K562 (cell line): ENCODE data around the gene GABRB1. TPM values are rescaled to one million over a fixed set of nuclear protein-coding genes. Genes with fewer than 3 reads are reported as not detected.

Source experiments
- ATAC-seq: fragments of 200-7000 bp; cut with Tn5 transposase; 3 replicates; pipeline ENCODE4 v1.9.1; 2020; ENCODE audit warnings: moderate library complexity
- BruUV-seq: library from RNA; stranded (reverse); fragments of 400-500 nt; replicated peaks from 2 replicates; lab custom pipeline; 2021; lab: Mats Ljungman, UMichigan
- CTCF ChIA-PET: fragments of 300-600 bp; formaldehyde crosslinking; extraction: SDS; loops from one replicate; lab custom pipeline; 2021; ENCODE audit warnings: low intra/inter-chr PET ratio; lab: Yijun Ruan, JAX
- POLR2A ChIA-PET: fragments of 300-600, 350-650 bp; sonication (Branson Sonifier 250); formaldehyde crosslinking; extraction: SDS; loops from one replicate; lab custom pipeline; 2021; ENCODE audit warnings: antibody characterized with exemption, inconsistent platforms; lab: Yijun Ruan, JAX
- DNase-seq, 4 experiments: peaks; one replicate each; pipeline versions ENCODE4 v3.0.0 to v3.0.0-alpha.2; 2011 to 2018; ENCODE audit warnings: low spot score in 3 of 4, mixed read lengths in 3 of 4; ENCODE audit errors: extremely low read depth in 1 of 4
- FAIRE-seq: peaks from 2 replicates; lab custom pipeline; 2011; peaks lifted over from hg19 to GRCh38; lab: Jason Lieb, UNC
- H2AFZ ChIP-seq: 2 replicates; pipeline ENCODE4 v1.6.0; 2011; ENCODE audit warnings: low read depth, low read length, control low read depth, inconsistent platforms
- H3K27ac ChIP-seq: fragments of 200-600 bp; 3 replicates; pipeline ENCODE4 v1.8.0; 2011; ENCODE audit warnings: low read depth, mild to moderate bottlenecking, control low read depth, inconsistent platforms, low read length, moderate library complexity, mixed read lengths; ENCODE audit errors: extremely low read depth
- H3K27me3 ChIP-seq, 2 experiments: fragments of 300-600 bp in 1 of 2; 2 replicates in 1 of 2; 3 replicates in 1 of 2; pipeline versions ENCODE4 v1.6.0 to v1.8.0; 2011; ENCODE audit warnings: inconsistent platforms in 2 of 2, low read length in 2 of 2, mild to moderate bottlenecking in 1 of 2, mixed read lengths in 1 of 2, moderate library complexity in 1 of 2; ENCODE audit not compliant: control insufficient read depth in 2 of 2, insufficient read depth in 2 of 2
- H3K36me3 ChIP-seq: fragments of 300-600 bp; 3 replicates; pipeline ENCODE4 v1.8.0; 2011; ENCODE audit warnings: mild to moderate bottlenecking, low read length, inconsistent platforms; ENCODE audit not compliant: control insufficient read depth, insufficient read depth
- H3K4me1 ChIP-seq, 2 experiments: fragments of 200-600 bp in 1 of 2; replicated peaks in 1 of 2; 2 replicates in 1 of 2; 3 replicates in 1 of 2; pipeline versions ENCODE4 v1.5.1 to v1.8.0; 2011; ENCODE audit warnings: inconsistent platforms in 2 of 2, low read length in 2 of 2, mild to moderate bottlenecking in 1 of 2, mixed read lengths in 1 of 2, moderate library complexity in 1 of 2; ENCODE audit not compliant: control insufficient read depth in 2 of 2, insufficient read depth in 2 of 2
- H3K4me2 ChIP-seq: 2 replicates; pipeline ENCODE4 v1.6.1; 2011; ENCODE audit warnings: low read length, control low read depth, inconsistent platforms, mixed read lengths; ENCODE audit not compliant: insufficient read depth
- H3K4me3 ChIP-seq: fragments of 200-600 bp; sonication (generic), shearing (Covaris generic); 2 replicates; pipeline ENCODE4 v1.5.1; 2016; ENCODE audit warnings: control low read depth, inconsistent platforms
- H3K79me2 ChIP-seq: fragments of 200-600 bp; 3 replicates; pipeline ENCODE4 v1.8.0; 2011; ENCODE audit warnings: low read length, inconsistent platforms; ENCODE audit not compliant: control insufficient read depth, insufficient read depth
- H3K9ac ChIP-seq, 2 experiments: 2 replicates each; pipeline versions ENCODE4 v1.6.0 to v1.6.1; 2011; ENCODE audit warnings: low read depth in 2 of 2, low read length in 2 of 2, control low read depth in 1 of 2, inconsistent platforms in 1 of 2, mild to moderate bottlenecking in 1 of 2, mixed read lengths in 1 of 2; ENCODE audit not compliant: insufficient read depth in 1 of 2
- H3K9me1 ChIP-seq: one replicate; pipeline ENCODE4 v1.6.0; 2011; ENCODE audit warnings: inconsistent platforms, mild to moderate bottlenecking, low read length, moderate library complexity; ENCODE audit not compliant: control insufficient read depth, insufficient read depth
- H3K9me3 ChIP-seq: replicated peaks from 2 replicates; pipeline ENCODE4 v1.5.1; 2011; ENCODE audit warnings: low read depth, low read length, inconsistent platforms; ENCODE audit not compliant: control insufficient read depth, insufficient read depth
- H4K20me1 ChIP-seq: replicated peaks from 2 replicates; pipeline ENCODE4 v1.6.1; 2011; ENCODE audit warnings: low read length, inconsistent platforms, mixed read lengths; ENCODE audit not compliant: control insufficient read depth, insufficient read depth
- CAMTA2 ChIP-seq: fragments of 250-450 bp; sonication (Bioruptor Pico); conservative IDR thresholded peaks from 2 replicates; pipeline ENCODE4 v1.5.1; 2022
- CREB3 ChIP-seq: fragments of 450-650 bp; conservative IDR thresholded peaks from 2 replicates; pipeline ENCODE4 v1.6.1; 2016; ENCODE audit warnings: missing genetic modification characterization, low read depth, mild to moderate bottlenecking, missing compliant biosample characterization, moderate library complexity
- HDAC6 ChIP-seq: IDR thresholded peaks from 2 replicates; pipeline ENCODE4 v1.6.1; 2012; ENCODE audit warnings: low read depth, mild to moderate bottlenecking, control low read depth, inconsistent platforms, low read length, moderate library complexity
- IFI16 ChIP-seq: fragments of 250-450 bp; sonication (Bioruptor Pico); IDR thresholded peaks from 2 replicates; pipeline ENCODE4 v2.1.2; 2022; ENCODE audit warnings: mild to moderate bottlenecking, inconsistent platforms
- KDM2B ChIP-seq: fragments of 250-450 bp; sonication (Bioruptor Pico); IDR thresholded peaks from 2 replicates; pipeline ENCODE4 v1.8.0; 2021; ENCODE audit warnings: mild to moderate bottlenecking, moderate library complexity
- KDM5B ChIP-seq: fragments of 200-600 bp; sonication (generic); IDR thresholded peaks from 2 replicates; pipeline ENCODE4 v1.6.1; 2012; ENCODE audit warnings: low read depth, mild to moderate bottlenecking, moderate library complexity, low read length, control low read depth, inconsistent platforms; ENCODE audit not compliant: insufficient replicate concordance
- MAFF ChIP-seq: IDR thresholded peaks from 2 replicates; pipeline ENCODE4 v1.6.1; 2012; ENCODE audit warnings: low read length, improper control_type of control experiment
- MTF1 ChIP-seq: fragments of 250-450 bp; sonication (Bioruptor Pico); IDR thresholded peaks from 2 replicates; pipeline ENCODE4 v1.9.0; 2021; ENCODE audit warnings: moderate library complexity, mild to moderate bottlenecking, inconsistent platforms, borderline replicate concordance
- POLR2AphosphoS5 ChIP-seq: IDR thresholded peaks from 2 replicates; pipeline ENCODE4 v1.6.1; 2011; ENCODE audit warnings: mild to moderate bottlenecking, low read depth, low read length, moderate library complexity; ENCODE audit not compliant: control insufficient read depth, insufficient read depth
- PURB ChIP-seq: sonication (generic); formaldehyde crosslinking; IDR thresholded peaks from 2 replicates; pipeline ENCODE4 v1.9.0; 2021; ENCODE audit warnings: low read depth, mild to moderate bottlenecking, missing genetic modification reagents
- SREBF2 ChIP-seq: sonication (generic); formaldehyde crosslinking; IDR thresholded peaks from 2 replicates; pipeline ENCODE4 v1.4.0; 2020; ENCODE audit warnings: mild to moderate bottlenecking, missing genetic modification reagents
- USF2 ChIP-seq: sonication (generic); formaldehyde crosslinking; IDR thresholded peaks from 2 replicates; pipeline ENCODE4 v1.5.0; 2020; ENCODE audit warnings: missing genetic modification reagents
- ZC3H4 ChIP-seq: sonication (generic); formaldehyde crosslinking; IDR thresholded peaks from 2 replicates; pipeline ENCODE4 v1.9.0; 2021; ENCODE audit warnings: missing genetic modification reagents, borderline replicate concordance
- ZNF551 ChIP-seq: fragments of 250-450 bp; sonication (Bioruptor Pico); IDR thresholded peaks from 2 replicates; pipeline ENCODE4 v1.5.0; 2021; ENCODE audit warnings: mild to moderate bottlenecking, moderate library complexity
- WGBS: fragments of 100-300 bp; shearing (Covaris generic); methylation state at CpG from one replicate; pipeline ENCODE4 v1.1.6; 2016; ENCODE audit warnings: low coverage, mixed read lengths; ENCODE audit not compliant: insufficient coverage; ENCODE audit errors: missing lambda C conversion rate; 5-methylcytosine and 5-hydroxymethylcytosine counted together
- in situ Hi-C: fragments of 300-500 bp; cut with MboI; formaldehyde crosslinking; loops from 4 replicates; pipeline ENCODE4 v1.15.0; 2018; ENCODE audit warnings: inconsistent platforms, mixed read lengths
- intact Hi-C: fragments of 100-400 bp; cut with micrococcal nuclease; formaldehyde crosslinking; loops from 2 replicates; pipeline ENCODE4 v1.14.2; 2022
- polyA plus RNA-seq, 8 experiments: library from polyadenylated mRNA; depleted of rRNA in 4 of 8; stranded (reverse) in 5 of 8; unstranded in 3 of 8; fragments of >200 nt; fragmentation: Nextera tagmentation in 2 of 8; fragmentation: Illumina TruSeq in 1 of 8; extraction: Ambion mirVana in 2 of 8; extraction: Trizol in 1 of 8; gene quantifications; 2 replicates each; pipeline versions ENCODE4 v1.2.1 to v1.2.3, GENCODE V29; 2011 to 2014; ENCODE audit warnings: inconsistent platforms in 1 of 8, missing spikeins in 1 of 8
- total RNA-seq, 7 experiments: library from RNA; depleted of rRNA in 6 of 7; stranded (reverse); fragments of >200 nt in 6 of 7; fragmentation: Illumina TruSeq in 2 of 7; extraction: Trizol in 2 of 7; gene quantifications; 2 replicates each; pipeline versions ENCODE4 v1.2.1 to v1.2.3, GENCODE V29; 2011 to 2021; ENCODE audit warnings: low replicate concordance in 1 of 7
- TF ChIP-seq, protein P1 (sequence below), 2 experiments: IDR thresholded peaks; 2 replicates each; pipeline ENCODE4 v1.6.1; 2011; ENCODE audit warnings: borderline replicate concordance in 1 of 2, control low read depth in 1 of 2, low read depth in 1 of 2, low read length in 1 of 2, mild to moderate bottlenecking in 1 of 2, mixed read lengths in 1 of 2, moderate library complexity in 1 of 2; ENCODE audit not compliant: insufficient read depth in 1 of 2, insufficient read length in 1 of 2, poor library complexity in 1 of 2, severe bottlenecking in 1 of 2; ENCODE audit errors: extremely low read depth in 1 of 2
- TF ChIP-seq, protein P2 (sequence below), 2 experiments: fragments of 450-650 bp in 1 of 2; IDR thresholded peaks; 2 replicates each; pipeline ENCODE4 v1.6.1; 2011 to 2017; ENCODE audit warnings: low read depth in 2 of 2, antibody characterized with exemption in 1 of 2, borderline replicate concordance in 1 of 2, low read length in 1 of 2, mild to moderate bottlenecking in 1 of 2, mixed read lengths in 1 of 2; ENCODE audit not compliant: control insufficient read depth in 1 of 2

The GABRB1 gene
- total and polyA plus RNA-seq, 9 of the 15 experiments (the other 6 are each of a cell fraction or from before 2014, with no cell fraction given) = not detected

DNA sequence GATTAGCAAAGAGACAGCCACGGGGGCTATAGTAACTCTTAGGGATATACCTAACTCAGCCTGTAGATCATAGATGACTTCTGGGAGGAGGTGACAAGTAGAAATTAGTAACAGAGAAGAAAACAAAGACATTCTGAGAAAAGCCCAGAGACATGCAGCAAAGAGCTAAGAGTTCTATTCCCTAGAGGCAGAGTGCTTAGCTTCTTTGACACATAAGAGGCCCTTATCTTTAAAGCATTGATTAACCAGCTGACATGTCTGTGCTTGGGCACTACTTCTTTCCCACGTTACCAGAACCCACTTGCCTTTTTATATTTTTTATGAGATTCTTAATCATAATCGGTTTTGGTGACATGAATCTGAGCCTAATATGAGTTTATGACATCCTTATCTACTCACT, 179.5 kb downstream of the GABRB1 start:
- Histone ChIP-seq H3K9me3 (no peaks in the 10 kb centered on the region), H3K27ac (no peak overlapping the region), H3K4me1 (no peaks in the 10 kb centered on the region), H3K27me3 (no peaks in the 10 kb centered on the region), H3K4me3 (no peak overlapping the region), H3K36me3 (no peaks in the 10 kb centered on the region), H3K9me1 (no peaks in the 10 kb centered on the region), H3K9ac (no peak overlapping the region), H2AFZ (no peak overlapping the region), H3K79me2 (no peaks in the 10 kb centered on the region), H4K20me1 (no peaks in the 10 kb centered on the region), H3K4me2 (no peak overlapping the region)
- FAIRE-seq (no peak), ATAC-seq (no peak), DNase-seq (no peak)
- in situ Hi-C loops = no loop called here
- ChIA-PET POLR2A (no interaction called here), CTCF (no interaction called here)
- 0% methylated on average over 3 of the region's 3 CpGs for WGBS
- intact Hi-C loops = no loop called here
- BruUV-seq = no TSS peak
- TF ChIP-seq IFI16 (CRISPR knock-in tag) (no peak), CAMTA2 (no peak), MAFF (no peak), KDM5B (no peak), KDM2B (no peak), ZNF551 (CRISPR knock-in tag) (no peak), MTF1 (CRISPR knock-in tag) (no peak), HDAC6 (no peak), PURB (CRISPR knock-in tag) (no peak), USF2 (CRISPR knock-in tag) (no peak), CREB3 (no peak), ZC3H4 (CRISPR knock-in tag) (no peak), POLR2AphosphoS5 (no peak), SREBF2 (CRISPR knock-in tag) (no peak)
- TF ChIP-seq, protein P1, sequence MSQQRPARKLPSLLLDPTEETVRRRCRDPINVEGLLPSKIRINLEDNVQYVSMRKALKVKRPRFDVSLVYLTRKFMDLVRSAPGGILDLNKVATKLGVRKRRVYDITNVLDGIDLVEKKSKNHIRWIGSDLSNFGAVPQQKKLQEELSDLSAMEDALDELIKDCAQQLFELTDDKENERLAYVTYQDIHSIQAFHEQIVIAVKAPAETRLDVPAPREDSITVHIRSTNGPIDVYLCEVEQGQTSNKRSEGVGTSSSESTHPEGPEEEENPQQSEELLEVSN (IDR thresholded peaks at IDR 0.05; ENCODE audit: borderline replicate concordance in 1 of 2, extremely low read depth in 1 of 2, insufficient read depth in 1 of 2, insufficient read length in 1 of 2, low read depth in 1 of 2, low read length in 1 of 2, poor library complexity in 1 of 2, severe bottlenecking in 1 of 2) = no peak
- TF ChIP-seq, protein P2, sequence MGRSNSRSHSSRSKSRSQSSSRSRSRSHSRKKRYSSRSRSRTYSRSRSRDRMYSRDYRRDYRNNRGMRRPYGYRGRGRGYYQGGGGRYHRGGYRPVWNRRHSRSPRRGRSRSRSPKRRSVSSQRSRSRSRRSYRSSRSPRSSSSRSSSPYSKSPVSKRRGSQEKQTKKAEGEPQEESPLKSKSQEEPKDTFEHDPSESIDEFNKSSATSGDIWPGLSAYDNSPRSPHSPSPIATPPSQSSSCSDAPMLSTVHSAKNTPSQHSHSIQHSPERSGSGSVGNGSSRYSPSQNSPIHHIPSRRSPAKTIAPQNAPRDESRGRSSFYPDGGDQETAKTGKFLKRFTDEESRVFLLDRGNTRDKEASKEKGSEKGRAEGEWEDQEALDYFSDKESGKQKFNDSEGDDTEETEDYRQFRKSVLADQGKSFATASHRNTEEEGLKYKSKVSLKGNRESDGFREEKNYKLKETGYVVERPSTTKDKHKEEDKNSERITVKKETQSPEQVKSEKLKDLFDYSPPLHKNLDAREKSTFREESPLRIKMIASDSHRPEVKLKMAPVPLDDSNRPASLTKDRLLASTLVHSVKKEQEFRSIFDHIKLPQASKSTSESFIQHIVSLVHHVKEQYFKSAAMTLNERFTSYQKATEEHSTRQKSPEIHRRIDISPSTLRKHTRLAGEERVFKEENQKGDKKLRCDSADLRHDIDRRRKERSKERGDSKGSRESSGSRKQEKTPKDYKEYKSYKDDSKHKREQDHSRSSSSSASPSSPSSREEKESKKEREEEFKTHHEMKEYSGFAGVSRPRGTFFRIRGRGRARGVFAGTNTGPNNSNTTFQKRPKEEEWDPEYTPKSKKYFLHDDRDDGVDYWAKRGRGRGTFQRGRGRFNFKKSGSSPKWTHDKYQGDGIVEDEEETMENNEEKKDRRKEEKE (IDR thresholded peaks at IDR 0.05; ENCODE audit: borderline replicate concordance in 1 of 2, control insufficient read depth in 1 of 2, low read depth in 2 of 2, low read length in 1 of 2) = no peak
